ENCODE results near the gene ARAF.

Gene ARAF

DNA sequence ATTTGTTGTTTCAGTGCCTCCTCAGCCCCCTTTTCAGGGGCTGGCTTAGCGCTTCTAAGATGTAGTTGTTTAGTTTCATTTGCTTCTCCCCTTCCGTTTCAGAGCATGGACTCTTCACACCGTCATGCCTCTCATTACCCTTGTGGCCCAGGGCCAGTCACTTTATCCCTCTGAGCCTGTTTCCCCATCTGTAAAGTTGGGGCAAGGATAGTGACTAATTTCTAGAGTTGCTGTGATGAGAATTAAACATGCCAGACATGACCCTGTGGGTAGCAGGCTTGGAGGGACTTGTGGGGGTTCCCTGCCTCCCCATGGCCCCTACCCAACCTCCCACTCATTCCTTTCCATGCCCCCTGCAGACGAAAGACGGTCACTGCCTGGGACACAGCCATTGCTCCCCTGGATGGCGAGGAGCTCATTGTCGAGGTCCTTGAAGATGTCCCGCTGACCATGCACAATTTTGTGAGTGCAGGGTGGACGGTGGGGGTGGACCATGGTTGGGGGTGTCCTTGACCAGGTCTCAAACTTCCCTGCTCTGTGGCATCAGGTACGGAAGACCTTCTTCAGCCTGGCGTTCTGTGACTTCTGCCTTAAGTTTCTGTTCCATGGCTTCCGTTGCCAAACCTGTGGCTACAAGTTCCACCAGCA lies 3.6 kb downstream of the ARAF start:
- DNase-seq, result no peak

DNA sequence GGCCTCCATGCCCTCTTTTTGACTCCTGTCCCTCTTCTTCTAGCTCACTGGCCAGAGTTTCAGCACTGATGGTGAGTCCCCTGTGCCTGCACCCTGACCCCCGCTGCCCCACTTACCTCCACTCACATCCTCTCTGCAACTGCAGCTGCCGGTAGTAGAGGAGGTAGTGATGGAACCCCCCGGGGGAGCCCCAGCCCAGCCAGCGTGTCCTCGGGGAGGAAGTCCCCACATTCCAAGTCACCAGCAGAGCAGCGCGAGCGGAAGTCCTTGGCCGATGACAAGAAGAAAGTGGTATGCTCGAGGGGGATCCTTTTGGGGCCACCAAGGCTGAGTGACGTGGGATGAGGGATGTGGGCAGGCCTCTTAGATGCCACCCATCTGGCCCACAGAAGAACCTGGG lies 5.8 kb downstream of the ARAF start:
- no peak for DNase-seq

DNA sequence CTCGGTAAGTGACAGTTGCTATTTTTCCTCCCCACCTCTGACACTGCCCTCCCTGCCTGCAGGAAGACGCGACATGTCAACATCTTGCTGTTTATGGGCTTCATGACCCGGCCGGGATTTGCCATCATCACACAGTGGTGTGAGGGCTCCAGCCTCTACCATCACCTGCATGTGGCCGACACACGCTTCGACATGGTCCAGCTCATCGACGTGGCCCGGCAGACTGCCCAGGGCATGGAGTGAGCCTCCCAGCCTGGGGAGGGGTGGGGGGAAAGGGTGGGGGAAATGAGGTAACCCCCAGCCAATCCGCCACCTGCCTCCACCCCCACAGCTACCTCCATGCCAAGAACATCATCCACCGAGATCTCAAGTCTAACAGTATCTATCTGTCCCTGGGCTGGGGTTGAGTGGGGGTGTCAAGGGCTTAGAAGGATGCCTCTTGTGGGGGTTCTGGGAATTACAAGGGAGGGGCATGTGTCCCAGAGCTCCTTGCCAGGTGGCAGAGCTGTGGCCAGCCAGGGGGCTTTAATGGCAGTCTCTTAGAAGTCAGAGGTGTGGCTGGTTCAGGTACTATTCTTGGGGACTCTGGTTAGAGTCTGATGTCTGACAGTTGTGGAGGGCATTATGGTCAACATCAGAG lies 7.8 kb downstream of the ARAF start:
- DNase-seq, result no peak

DNA sequence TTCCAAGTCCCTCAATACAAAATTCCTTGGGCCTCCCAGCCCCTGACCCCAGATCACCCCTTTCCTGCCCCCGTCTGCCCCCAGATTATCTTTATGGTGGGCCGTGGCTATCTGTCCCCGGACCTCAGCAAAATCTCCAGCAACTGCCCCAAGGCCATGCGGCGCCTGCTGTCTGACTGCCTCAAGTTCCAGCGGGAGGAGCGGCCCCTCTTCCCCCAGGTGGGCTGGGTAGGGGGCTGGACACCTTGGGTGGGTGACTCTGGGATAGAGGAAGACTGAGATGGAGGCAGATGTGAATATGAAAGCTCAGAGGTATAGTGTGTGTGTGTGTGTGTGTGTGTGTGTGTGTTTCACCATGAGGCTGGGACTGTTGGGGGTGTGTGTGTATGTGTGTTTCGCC lies 9.8 kb downstream of the ARAF start:
- no peak for DNase-seq

DNA sequence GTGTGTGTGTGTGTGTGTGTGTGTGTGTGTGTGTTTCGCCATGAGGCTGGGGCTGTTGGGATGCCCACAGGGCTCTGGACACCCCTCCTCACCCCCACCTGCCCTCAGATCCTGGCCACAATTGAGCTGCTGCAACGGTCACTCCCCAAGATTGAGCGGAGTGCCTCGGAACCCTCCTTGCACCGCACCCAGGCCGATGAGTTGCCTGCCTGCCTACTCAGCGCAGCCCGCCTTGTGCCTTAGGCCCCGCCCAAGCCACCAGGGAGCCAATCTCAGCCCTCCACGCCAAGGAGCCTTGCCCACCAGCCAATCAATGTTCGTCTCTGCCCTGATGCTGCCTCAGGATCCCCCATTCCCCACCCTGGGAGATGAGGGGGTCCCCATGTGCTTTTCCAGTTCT lies 10.2 kb downstream of the ARAF start:
- no peak for DNase-seq

DNA sequence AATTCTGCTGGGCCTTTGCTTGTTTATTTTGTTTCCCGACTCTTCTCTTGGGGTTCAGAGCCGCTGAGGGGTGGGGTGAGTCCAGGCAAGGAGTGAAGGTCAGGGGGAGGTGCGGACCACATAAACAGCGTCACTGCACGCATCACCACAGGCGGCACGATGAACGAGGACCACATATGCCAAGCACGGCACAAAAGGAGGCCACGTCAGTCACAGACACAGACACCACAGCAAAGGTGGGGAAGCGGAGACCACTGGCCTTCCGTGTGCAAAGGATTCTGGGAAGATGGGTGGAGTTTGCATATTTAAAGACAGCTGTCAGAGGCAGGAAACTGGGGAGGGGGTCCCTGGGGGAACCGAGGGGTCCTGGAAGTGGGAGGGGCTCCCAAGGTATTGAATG lies 10.9 kb downstream of the ARAF start:
- DNase-seq, result no peak

DNA sequence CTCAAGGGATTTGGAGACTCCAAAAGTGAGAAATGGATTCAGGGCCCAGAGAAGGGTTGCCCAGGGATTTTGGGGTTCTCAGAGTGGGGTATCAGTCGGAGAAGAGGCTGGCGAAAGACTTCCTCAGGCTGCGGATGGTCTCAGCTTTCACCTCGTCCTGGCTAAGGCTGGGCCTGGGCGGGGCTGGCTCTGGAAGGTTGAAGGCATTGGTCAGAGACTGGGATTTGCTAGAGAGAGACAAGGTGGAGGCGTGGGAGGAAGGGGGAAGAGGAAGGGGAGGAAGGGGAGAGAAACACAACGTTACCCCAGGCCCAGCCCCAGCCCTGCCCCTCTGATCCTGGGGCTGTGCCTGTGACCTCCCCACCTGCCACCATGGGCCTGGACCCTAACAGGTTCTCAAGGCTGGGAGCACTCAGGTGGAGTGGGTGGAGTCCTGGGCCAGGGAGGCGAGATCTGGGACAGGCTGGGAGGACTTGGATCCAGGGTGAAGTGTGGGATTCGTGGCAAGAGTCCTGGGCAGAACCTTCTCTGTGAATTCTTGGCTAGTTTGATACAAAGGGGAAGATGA lies 11.9 kb downstream of the ARAF start:
- DNase-seq, result no peak

DNA sequence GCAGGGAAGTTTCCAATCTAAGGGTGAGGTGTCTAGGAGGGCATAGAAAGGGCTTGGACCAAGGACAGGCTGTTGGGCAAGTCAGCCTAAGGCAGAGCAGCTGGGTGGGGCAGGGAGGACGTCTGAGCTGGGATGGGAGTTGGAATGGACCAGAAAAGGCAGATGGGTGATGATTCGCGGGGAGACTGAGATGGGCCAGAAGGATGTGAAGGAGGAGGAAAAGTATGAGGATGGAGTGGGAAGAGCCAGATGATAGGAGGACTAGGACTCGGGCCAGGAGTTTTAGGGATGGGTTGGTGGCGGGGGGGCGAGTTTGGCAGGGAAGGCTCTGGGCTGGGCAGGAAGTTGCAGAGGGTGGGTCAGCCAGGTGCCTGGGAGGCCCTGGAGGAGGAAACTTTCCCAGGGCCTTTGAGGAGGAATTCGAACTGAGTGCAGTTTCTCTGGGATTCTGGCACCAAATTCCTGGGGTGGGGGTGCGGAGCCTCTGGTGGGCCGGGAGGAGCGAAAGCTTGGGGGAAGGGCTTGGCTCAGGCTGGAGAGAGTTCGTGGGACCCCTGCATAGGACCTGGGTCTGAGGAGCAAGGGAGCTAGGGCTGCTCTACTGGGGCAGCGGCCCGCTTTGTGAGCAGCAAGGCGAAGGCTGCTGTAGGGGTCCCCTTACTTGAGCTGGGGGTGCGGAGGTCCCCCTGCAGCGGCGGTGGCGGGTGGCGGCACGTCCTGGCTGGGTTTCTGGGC lies 12.5 kb downstream of the ARAF start:
- DNase-seq, result no peak

DNA sequence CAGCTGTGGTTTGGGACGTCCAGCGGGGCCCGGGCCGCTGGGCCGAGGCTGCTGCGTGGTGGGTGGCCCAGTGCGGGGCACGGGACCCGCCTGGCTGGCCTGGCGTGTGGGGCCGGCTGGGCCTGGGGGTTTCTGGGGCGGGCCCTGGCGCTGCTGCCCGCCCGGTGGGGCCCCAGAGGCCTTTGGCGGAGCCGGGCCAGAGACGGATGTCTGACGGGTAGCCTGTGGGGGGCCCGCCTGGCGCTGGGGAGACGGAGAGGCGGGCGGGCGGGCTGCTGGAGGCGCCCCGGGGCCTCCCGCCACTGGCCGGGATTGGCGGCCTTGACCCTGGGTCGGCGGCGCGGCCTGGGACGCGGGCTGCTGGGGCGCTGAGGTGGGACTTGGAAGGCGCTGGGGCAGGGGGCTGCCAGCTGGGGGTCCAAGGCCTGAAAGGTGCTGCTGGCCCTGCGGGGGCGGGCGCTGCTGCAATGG lies 13.1 kb downstream of the ARAF start:
- no peak for DNase-seq

DNA sequence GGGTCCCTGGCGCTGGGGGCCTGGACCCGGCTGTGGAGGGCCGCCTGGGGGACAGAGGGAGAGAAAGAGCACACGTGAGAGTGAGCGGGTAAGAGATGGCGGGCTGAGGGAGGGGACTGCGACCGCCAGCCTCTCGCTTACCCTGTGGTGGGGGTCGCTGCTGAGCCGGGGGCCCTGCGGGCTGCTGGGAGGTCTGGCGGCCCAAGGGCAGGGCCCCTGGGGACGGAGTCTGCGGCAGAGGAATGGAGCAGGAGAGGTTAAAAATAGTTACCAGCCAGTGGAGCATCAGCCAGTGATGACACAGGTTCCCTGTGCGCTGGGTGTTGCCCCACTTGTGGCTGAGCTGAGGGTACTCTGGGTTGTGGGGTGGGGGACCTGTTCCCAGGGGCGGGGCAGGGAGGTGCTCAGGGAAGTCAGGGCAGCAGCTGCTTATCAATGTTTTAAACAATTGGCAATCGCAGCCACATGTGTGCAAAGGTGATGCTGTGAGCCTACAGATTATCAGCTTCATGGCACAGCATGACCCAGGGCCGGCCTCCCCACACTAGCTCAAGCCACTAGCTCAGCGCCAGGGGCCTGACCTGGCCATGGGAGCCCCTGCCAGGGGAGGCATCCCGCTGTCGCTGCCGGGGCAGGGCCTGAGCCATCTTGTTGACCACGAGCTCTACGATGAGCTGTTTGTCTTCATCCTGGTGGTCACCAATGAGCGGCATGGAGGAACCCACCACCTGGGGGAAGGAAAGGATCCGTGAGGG lies 13.7 kb downstream of the ARAF start:
- no peak for DNase-seq

DNA sequence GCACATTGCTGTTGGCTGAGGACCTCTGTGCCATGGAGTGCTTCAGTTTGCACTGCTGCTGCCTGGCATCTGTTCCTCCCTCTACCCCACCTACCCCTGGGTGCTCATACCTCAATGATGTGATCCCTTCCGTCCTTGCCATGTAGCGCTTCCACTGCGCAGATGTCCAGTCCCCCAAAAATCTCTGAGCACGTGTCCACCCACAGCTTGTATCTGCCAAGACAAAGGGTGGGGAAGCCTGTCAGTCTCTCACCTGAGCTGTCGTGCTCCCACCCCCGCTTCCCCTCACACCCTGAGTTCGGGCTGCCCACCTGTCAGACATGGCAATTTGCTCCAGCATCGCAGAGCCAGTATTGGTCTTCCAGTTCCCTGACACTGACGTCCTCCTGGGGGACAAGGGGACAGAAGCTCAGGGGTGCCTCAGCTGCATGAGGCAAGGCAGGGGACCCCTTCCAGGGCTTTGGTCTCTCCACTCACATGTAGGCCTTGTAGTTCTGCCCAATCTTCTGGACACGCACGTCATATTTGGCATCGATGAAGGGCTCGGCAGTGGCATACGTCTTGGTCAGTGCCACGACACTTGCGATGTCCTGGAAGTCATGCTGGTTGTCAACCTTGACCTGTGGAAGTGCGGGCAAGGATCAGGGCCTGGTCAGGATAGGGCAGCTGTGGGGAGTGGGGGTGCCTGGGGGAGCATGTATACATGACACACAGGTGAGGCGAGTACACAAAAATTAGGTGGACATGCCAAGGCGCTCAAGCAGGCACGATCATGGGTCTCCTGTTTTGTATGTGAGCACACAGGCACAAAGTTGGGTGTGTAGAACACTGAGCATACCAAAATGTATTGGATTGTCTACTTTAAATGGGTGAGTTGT lies 15.3 kb downstream of the ARAF start:
- no peak for DNase-seq

DNA sequence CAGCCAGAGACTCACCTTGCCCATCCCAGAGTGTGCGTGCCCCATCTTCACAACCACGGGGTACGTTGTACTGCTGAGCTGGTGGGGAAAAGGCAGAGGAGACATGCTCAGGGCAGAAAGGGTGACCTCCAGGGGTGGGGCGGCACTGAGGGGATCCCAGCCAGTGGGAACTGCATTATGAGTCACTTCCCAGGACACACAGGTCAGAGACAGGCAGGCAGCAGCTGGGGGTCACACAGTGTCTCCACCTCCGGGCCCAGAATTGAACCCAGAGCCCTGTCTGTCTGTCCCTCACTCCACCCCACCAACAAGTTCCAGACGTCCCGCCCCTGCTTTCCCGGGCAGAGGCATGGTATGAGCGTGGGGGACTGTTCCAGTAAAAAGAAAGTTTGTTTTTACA lies 16.4 kb downstream of the ARAF start:
- DNase-seq, result no peak

DNA sequence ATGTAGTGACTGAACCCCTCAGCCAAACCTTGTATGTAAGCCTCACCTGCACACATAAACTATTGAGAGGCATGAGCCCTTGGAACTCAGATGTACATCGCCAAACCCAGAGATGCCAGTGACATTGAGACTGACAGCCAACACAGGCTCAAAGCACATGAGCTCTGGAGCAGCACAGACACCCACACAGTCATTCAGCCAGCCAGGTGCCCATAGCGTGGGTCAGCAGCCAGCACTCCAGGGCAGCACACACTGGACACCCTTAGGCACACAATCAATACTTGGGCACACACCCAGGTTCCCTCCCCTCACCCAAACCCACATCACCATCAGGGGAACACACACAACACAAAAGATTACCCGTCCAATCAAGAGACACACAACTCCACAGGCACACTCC lies 16.9 kb downstream of the ARAF start:
- DNase-seq, result no peak

DNA sequence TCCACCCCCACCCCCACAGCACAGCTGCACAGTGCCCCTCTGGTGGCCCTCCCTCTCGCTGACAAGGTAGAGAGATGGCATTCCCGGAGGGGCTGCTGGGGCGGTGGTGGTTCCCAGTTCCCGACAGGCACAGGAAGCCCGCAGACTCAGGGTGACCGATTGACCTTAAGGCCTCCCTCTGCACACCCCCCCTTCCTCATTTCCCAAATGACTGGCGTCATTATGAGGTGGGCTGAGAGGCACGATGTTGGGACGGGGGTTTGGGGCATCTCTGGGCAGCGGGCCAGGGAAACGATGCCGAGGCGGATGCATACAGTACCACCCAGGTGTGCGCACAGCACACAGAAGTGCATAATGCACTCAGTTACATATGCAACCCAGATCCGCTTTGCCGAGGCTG lies 17.7 kb downstream of the ARAF start:
- DNase-seq, result no peak

DNA sequence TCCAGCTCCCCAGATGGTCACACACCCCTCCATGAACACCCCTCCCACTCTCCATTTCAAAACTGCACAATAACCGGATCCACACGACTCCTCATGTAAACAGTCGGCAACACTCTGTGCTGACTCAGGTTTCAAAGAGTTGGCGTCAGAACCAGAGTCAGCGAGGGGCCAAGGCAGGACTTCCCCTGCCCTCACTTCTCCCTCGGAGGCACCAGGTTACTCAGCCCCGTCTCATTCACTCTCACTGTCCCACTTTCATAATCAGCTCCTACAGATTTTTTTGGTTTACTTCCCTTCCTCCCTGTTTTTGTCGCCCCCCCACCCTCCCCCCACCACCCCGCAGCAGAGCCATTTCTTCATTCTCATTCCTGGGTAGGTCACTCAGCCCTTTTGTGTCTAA lies 18.5 kb downstream of the ARAF start:
- DNase-seq, result no peak

DNA sequence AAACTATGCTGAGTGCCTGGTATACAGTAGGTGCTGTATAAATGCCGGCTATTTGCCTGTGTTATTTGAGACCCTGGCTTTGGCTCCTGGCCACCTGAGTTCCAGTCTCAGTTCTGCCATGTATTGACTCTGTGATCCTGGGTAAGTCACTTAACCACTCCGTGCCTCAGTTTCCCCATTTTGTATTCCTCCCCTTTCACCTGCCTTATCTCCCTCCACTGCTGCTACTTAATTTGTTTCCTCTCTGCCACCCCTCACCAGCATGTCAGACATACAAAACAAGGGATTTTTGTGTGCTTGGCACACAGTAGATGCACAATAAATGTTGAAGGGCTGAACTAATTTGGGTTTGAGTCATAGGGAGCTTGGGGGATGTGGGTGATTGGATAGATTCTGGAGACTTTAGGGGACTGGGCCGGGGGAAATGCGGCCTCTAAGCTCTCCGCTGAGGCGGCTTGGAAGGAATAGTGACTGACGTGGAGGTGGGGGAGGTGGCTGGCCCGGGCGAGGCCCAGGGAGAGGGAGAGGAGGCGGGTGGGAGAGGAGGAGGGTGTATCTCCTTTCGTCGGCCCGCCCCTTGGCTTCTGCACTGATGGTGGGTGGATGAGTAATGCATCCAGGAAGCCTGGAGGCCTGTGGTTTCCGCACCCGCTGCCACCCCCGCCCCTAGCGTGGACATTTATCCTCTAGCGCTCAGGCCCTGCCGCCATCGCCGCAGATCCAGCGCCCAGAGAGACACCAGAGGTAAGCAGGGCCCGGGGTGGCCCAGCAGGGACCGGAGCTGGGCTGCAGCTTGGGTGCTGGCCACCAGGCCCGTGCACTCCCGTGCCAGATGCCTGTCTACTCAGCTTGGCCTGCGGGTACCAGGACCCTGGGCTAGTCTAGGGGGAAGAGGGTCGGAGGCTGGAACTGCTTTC lies 21.0 kb downstream of the ARAF start, which contains the start of gene TIMP1:
TIMP1 (plus strand) TSS at position 706 of the 917 bp plus-strand sequence. CDS start 980 bp downstream, outside the sequence.
- DNase-seq, result no peak

DNA sequence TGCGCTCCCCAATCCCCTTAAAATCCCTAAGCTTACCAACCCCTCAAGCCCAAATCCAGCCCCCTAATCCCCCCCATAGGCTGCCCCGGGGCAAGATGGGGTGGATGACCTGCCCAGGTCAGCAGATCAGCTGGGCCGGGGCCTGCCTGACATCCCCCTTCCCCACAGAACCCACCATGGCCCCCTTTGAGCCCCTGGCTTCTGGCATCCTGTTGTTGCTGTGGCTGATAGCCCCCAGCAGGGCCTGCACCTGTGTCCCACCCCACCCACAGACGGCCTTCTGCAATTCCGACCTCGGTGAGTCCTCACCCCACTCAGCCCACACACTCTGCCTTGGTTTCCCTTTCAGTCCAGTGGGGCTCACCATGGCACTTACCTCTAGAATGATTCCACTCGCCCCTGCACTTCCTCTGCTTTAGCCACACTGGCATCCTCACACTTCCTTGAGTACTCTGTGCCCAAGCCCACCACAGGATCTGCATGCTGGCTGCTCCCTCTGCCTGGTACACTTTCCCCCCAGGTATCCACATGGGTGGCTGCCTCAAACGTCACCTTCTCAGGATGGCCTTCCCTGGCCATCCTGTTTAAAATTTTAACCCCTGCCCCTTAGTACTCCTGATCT lies 22.3 kb downstream of the ARAF start:
- DNase-seq, result no peak

DNA sequence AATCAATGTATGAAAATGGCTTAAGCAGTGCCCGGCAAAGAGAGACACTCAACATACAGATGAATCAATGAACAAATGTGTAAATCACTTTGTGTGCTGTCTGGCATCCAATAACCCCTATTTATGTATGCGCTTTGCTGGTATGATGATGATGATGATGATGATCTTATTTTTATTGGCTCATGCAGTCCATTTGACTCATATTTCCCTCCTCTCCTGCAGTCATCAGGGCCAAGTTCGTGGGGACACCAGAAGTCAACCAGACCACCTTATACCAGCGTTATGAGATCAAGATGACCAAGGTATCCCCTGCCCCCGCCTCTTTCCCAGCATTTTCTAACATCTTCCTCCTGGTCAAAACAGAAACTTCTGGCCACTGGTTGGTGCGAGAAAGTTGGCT lies 23.7 kb downstream of the ARAF start:
- no peak for DNase-seq

DNA sequence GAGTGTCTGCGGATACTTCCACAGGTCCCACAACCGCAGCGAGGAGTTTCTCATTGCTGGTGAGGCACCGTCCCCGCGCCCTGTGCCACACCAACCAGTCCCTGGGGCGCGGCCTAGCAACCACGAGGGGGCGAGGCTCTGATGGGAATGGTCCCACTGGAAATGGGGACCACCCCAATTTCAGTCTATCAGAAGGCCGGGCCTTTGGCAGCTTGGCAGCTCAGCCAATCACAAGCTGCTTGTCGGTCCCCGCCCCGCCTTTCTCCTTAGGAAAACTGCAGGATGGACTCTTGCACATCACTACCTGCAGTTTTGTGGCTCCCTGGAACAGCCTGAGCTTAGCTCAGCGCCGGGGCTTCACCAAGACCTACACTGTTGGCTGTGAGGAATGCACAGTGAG lies 24.3 kb downstream of the ARAF start:
- DNase-seq, result no peak

DNA sequence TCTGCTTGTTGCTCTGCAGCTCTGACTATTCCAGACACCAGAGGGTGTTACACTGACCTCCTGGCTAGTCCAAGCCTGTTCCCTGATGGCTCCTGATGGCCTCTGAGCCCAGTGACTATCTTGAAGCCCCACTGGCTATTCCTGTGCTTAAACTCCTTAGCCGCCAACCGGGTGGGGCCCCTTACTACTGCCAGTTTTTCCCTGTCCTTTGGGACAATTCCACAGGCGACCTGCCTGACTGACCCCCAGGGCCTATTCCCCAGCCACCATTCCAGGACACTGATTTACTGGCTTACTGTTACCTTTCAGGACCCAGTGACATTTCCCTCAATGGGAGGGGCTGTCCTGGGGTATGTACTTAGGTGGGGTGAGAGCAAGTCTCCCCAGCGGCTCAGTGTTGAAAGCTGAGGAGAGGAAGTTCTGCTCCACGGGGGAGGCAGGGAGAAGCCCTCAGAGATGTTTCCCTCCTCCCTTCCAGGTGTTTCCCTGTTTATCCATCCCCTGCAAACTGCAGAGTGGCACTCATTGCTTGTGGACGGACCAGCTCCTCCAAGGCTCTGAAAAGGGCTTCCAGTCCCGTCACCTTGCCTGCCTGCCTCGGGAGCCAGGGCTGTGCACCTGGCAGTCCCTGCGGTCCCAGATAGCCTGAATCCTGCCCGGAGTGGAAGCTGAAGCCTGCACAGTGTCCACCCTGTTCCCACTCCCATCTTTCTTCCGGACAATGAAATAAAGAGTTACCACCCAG lies 25.2 kb downstream of the ARAF start:
- no peak for DNase-seq
